IPS-NIHi7 (cell line): ENCODE results near the gene ZEB1.
"Not testable (repeated sequence)": the region's sequence is repeated elsewhere in the genome, so short reads cannot be mapped to it uniquely, and the experiment has no call there.

ENCODE experiments used
- DNase-seq: peaks from one replicate; pipeline ENCODE4 v3.0.0; 2012; ENCODE audit warnings: mixed read lengths; ENCODE audit errors: extremely low spot score

Gene ZEB1

DNA sequence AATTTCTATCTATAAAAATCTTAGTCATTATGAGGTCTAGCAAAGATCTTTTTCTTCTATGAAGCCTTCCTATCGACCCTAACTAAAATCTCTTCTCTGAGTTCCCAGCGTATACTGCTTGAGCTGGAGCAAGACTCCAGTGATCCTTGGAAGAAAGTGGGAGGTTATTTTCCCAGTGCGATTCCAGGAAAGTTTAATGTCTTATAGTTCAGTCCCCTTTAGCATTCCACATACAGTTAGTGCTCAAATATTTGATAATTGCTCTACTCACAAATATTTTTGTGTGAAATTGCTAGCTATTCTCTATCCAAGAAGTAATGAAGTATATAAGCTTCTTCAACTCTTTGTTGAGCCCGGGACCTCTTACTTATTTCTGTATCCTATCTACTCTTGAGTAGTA, 47.7 kb downstream of the ZEB1 start:
- no peak for DNase-seq

DNA sequence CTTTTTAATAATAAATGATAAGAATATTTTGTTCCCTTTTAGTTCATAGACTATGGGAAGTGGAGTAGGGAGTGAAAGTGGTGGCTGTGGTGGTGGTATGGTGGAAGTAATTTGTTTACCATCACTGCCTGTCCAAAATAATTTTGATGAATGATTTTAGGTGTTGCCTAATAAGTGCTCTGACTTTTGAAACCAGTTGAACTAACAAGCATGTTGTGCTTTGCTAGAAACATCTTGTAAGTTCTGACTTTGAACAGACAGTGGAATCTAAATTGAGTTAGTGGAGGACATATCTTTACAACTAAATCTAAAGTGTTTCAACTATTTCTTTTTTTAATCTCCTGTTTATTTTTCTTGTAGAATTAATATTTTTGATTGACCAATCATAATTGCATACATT, 49.7 kb downstream of the ZEB1 start:
- DNase-seq: no peak

DNA sequence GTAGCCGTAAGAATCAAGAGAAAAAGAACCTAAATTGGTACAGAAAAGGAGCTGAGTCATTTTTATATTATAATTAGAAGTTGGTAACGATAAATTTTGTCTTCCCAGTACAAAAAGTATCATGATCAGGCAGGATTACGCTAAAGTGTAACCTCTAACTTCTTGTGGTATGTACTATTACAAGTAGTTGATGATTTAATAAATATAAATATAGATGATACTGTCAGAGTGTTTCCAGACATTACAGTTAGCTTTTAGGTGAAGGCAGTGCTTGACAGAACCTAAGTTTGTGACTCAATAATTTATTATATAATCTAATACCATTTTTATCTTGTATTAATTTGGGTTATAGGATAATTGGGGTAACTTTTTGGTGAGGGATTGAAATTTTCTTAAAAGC, 53.4 kb downstream of the ZEB1 start:
- no peak for DNase-seq

DNA sequence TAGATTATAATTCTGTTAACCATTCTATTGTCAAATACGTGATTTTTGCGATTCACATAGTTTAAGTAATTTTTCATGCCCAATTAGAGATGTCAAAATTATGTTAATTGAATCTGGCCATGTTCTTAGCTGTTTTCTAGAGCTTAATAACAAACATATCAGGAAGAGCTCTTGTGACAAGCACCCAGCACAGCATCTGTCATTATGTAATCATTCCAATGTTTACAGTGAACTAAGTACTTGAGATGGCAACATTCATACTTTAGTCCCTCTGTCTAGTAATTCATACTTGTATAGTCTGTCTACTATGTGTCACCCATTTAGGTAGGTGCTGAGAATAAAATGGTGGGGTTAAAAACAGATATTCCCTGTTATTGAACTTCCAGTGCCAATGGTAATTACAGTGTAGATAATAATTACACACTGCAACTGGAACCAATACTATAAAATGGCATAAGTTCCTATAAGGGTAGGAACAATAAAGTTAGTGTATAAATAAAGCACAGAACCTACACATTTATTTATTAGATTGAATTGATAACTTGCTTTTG, 55.2 kb downstream of the ZEB1 start:
- DNase-seq: no peak

DNA sequence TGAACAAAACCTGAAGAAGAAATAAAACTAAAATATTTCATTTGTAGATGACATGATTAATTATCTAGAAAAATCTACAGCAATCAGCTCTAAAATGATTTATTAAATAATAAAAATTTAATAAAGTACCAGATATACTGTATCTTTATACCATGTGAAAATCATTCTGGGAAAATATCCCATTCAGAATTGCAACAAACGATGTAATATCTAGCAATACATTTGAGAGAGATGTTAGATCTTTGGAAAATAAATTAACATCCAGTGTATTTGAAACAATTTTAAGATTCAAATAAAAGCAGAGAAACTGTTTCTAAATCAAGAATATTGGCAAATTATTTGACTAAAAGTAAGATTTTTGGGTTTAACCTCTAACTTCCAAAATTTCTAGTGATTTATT, 62.2 kb downstream of the ZEB1 start:
- DNase-seq: no peak

DNA sequence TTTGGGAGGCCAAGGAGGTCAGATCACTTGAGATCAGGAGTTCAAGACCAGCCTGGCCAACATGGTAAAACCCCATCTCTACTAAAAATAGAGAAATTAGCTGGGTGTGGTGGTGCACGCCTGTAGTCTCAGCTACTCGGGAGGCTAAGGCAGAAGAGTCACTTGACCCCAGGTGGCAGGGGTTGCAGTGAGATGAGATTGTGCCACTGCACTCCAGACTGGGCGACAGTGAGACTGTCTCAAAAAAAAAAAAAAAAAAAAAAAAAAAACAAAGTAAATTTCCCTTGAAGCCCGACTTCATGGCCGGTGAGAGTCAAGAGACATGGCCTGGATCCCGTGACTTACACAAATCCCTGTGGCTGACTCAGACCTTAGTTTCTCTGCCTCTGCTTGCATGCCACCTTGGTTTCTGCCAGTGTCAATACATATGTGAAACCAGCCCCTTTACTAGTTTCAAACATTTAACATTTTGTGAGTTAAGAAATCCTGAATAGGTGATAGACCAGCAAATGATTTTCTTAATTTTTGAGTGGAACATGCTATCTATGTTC, 62.8 kb downstream of the ZEB1 start:
- DNase-seq: no peak

DNA sequence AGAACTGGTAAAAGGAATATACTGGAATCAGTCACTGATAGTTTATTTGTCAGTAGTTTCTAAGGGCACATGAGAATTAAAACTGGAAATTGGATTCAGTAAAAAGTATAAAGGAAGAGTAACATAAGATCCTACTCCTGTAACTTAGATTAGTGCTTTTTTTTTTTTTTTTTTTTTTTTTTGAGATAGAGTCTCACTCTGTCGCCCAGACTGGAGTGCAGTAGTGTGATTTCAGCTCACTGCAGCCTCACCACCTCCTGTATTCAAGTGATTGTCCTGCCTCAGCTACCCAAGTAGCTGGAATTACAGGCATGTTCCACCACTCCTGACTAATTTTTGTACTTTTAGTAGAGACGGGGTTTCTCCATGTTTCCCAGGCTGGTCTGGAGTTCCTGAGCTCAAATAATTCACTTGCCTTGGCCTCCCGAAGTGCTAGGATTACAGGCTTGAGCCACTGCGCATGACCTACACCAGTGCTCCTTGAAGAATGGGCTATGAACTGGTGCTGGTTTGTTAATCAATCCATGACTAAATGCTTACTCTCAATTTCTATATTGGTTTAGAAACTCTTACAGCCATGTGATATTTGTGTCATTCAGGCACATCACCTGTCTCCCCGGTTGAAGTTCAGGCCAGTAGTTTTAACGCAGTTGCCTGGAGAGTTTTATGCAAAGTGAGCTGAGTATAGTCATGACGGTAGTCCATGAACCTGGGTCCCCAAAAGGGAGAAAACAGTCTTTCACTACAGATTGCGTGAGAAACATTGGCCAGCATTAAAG, 65.0 kb downstream of the ZEB1 start:
- DNase-seq: no peak

DNA sequence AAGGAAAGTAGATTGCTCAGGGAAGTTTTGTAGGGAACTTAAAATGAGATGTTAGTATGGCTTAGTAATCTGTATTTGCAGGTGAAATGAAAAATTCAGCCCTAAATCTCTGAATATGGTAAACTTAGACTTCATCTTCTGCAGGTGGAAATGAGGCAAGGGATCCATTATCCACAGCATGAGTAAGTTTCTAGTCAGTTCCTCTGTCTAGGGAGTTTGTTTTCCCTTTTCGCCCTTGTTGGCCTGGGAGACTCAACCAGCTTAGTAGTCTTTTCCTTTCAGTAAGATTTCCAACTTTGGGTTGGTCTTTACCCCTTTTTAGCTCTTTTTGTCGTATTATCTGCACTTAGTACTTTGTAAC, 65.6 kb downstream of the ZEB1 start:
- DNase-seq: no peak

DNA sequence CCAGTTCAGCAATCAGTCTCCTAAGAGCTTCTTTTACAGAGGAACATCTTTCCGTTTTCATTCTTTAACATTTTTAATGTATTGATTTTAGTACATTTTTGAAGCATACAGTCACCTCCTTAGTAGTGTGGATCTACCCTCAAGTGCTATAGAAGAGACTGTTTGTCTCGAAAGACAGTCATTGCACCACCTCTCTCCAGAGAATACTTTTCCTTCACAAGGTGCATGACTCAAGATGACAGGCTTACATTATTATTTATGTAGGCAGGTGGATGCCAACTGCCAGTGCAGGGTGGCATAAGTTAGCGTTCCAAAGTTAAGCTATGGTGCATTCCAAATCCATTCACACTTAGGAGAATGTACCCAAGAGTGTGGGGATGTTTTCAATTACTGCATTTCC, 71.8 kb downstream of the ZEB1 start:
- DNase-seq: no peak

DNA sequence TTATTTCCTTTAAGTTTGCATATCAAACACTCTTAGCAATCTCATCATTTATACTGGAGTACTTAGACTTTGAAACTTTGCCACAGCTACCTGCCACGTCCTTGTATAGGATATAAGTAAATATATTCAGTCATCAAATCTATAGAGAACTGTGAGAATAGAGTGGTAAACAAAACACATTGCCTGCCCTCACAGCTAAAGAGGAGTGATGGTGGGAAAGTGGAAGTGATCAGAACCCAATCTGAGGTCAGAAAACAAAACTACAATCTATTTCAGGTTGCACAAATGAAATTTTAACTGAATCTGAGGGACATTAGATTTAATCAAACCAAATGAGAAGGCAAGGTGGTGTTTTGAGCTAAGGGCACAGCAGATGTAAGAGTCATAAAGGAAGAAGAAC, 74.8 kb downstream of the ZEB1 start:
- DNase-seq: no peak

DNA sequence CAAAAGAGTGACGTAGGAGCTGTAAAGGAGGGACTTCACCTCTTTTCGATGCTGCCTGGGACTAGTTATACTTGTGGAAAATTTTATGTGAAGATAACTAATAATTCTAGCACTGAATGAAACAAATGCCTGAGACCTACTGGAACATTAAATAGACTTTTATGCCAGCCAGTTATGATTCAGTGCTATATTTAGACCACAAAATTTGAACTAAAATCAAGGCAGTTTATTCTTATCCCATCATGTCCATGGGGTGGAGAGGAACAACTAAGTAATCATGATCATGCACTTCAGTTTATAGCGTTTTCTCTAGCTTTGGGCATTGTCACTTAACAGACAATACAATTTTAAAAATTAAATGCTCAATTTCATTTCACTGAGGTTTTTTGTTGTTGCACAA, 76.7 kb downstream of the ZEB1 start:
- no peak for DNase-seq

DNA sequence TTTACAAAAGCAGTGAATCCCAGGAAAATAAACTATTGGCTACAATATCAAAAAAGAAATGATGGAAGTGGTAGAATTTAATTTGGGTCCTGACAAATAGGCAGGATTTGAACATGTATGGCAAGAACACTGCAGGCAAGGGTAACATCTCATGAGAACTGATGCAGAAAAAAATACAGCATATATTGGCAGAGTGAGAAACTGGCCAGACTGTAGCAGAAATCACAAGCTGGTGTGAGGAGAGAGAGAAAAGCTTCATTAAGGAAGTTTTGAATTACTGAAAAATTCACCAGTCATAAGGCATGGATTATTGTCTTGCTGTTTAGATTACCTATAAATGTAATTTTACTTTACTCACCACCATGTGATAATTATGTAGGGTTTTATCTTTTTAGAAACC, 77.4 kb downstream of the ZEB1 start:
- no peak for DNase-seq

DNA sequence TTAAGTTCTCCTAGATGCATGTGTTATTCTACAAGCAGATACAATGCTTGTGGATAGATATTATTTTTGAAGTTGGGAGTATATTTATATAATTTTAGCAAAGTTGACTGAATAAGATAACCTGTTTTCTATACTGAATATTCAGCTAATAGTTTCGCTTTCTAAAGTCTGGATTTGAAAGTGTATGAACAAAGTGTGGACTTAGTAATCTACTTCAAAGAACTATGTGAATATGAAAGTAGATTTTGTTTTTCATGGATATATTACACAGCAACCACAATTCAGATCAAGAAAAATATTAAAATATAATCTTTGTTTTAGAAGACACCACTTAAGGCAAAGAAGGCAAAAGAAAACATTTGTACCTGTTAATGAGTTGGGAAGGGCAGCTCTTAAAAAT, 78.8 kb downstream of the ZEB1 start:
- no peak for DNase-seq

DNA sequence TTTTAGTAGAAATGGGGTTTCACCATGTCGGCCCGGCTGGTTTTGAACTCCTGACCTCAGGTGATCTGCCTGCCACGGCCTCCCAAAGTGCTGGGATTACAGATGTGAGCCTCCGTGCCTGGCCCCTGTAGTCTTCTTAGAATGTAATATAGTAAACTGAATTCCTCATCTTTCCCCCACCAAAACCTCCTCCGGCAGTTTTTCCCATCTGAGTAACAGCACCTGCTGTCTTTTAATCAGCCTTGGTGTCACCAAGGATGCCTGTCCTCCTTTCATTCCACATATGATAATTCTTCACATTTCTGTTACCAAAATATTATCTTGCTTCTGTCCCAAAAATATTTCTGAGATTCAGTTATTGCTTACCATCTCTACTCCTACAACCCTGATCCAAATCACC, 80.2 kb downstream of the ZEB1 start:
- DNase-seq: no peak

DNA sequence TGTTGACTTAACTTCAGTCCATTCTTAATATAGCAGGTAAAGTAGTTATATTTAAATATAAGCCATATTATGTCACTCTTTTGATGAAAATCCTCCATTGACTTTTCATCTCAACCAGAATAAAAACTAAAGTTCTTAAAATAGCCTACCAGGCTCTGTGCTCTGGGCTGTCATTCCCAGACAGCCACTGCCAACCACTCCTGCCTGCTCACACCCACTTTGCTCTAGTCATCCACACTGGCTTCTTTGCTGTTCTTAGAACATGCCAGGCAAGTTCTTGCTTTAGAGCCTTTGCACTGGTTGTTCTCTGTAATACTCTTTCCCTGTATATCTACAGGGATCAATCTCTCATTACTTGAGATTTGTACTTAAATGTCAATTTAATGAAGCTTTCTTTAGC, 80.6 kb downstream of the ZEB1 start:
- no peak for DNase-seq

DNA sequence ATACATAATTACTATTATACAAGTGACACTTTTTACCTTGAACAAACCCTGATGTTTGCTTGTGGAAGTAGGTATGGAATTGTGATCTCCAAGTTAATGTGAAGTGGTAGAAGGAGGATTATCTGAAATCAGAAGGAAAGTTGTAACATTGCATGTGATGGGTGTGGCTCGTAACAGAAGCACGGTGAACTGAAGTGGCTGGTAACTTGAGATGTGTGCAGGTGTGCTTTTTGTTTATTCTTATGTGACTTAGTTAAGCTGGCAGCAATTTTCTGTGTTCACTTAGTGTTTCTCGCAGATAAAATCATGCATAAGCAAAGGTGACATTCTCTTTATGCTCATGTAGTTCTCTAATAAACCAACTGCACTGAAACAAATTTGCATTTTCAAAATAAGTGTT, 82.3 kb downstream of the ZEB1 start:
- no peak for DNase-seq

DNA sequence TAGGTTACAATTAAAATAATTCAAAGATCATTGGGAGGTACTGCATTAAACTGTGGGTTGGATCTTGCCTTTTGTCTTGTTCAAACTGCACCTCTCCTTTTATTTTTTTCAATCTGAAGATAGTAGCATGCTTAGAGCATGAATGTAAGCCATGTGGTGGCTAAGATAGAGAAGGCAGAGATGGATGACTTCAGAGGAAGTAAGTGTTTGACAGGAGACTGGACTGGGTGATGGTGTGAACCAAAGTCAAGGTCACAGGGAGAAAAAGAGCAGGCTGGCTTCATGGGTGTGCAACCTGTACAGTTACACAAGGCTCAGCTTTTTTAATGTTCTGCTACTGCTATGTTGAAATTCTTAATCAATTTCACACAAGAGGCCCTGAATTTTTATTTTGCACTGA, 85.6 kb downstream of the ZEB1 start:
- no peak for DNase-seq

DNA sequence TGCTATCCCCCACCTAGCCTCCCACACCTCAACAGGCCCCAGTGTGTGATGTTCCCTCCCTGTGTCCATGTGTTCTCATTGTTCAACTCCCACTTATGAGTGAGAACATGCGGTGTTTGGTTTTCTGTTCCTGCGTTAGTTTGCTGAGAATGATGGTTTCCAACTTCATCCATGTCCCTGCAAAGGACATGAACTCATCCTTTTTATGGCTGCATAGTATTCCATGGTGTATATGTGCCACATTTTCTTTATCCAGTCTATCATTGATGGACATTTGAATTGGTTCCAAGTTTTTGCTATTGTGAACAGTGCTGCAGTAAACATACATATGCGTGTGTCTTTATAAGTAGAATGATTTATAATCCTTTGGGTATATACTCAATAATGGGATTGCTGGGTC, 86.8 kb downstream of the ZEB1 start:
- not testable (repeated sequence) for DNase-seq

DNA sequence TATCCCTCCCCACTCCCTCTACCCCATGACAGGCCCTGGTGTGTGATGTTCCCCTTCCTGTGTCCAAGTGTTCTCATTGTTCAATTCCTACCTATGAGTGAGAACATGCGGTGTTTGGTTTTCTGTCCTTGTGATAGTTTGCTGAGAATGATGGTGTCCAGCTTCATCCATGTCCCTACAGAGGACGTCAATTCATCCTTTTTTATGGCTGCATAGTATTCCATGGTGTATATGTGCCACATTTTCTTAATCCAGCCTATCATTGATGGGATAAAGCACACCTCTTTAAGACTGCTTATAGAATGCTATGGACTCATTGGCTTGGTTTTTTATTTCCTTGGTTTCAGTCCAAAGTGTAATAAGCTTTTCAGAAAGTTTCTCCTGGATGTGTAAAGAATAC, 93.4 kb downstream of the ZEB1 start:
- not testable (repeated sequence) for DNase-seq

DNA sequence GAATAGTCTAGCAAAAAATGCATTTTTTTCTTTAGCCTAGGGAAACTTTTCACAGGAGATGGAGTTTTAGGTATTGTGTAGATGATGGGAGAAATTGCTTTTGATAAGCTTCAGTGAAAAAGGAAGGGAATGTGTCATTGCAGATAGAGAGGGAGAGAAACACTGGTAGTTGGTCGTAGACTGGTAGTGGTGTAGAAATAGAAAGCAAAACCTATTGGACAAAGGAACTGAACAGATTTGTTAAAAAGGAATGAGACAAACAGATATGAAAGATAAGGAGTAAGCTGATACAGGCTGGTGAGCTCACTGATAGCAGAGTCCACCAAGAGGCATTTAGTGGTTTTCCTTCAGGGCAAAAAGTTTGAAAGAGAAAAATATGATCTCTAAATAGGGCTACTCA, 94.3 kb downstream of the ZEB1 start:
- DNase-seq: no peak

DNA sequence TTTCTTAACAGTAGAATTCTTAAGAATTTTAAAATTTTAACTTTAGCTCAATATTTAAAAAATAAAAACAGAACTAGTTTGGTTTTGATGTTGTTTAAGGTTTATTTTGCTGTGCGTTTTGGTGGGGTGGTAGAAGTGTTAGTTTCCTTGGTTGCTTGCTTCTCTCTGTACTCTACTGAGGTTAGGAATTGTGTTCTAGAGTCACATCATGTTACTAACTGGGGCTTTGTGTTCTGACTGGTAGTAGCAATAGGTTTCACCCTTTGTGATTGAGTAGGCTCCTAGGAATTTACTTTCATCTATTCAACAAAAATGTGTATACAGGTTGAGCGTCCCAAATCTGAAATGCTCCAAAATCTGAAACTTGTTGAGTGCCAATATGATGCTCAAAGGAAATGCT, 99.5 kb downstream of the ZEB1 start:
- DNase-seq: no peak

DNA sequence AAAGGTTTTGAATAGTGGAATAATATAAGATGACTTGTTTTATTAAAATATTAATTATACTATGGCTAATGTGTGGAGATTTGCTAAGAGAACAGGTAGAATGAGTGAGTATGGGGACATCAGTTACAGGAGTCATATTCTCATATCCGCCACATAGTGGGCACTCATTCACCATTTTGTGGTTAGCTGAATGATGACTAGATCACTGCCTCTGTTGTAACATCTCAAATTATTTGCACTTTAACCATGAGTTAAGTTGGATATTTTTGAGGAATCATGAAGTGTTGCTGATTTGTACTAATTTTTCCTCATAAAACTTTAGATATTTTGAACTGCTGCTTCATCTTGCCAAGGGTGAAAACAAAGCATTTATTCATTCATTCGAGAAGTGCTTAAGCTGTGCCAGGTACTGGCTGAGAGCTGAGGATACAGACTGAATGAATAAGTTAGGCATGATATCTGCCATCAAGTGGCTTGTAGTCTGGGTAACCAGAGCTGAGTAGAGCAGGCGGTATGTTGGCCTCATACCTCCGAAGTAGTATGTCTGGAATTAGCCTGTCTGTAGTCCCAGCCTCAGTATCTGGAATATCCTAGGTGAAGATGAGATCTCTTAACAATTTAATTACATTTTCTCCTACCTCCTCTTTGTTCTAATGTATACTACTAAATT, 100.5 kb downstream of the ZEB1 start:
- DNase-seq: no peak

DNA sequence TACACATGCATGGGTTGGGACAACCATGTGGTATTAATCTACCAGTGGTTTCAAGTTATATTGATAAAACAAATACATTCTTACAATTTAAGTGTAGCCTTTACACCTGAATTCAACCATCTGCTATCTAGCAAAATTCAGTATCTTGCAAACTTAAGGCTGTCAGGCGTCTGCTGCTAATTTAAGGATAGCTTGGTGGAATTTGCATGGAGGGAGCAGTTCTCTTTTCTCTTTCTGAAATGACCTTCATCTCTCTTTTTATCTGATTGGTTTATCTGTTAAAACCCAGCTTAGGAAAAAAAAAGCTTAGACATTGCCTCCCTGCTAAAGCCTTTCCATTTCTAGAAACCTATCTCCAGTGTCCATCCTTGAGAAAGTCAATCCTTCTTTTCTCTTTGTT, 102.3 kb downstream of the ZEB1 start:
- no peak for DNase-seq
